Vagina (tissue), 2 donors: ENCODE measurements around the gene IQGAP1. TPM values are rescaled to one million over a fixed set of nuclear protein-coding genes. Genes with fewer than 3 reads are reported as not detected.
A peak's percentile ranks its signal among the peaks of the same experiment; 100 is the strongest.

Experiments used
- DNase-seq, 2 donors: peaks; one replicate each; pipeline ENCODE4 v3.0.0-alpha.2; 2017; ENCODE audit errors: extremely low spot score in 2 of 2
- H3K27ac ChIP-seq: fragments of 200-600 bp; sonication (generic); one replicate; pipeline ENCODE4 v1.5.1; 2019
- H3K27me3 ChIP-seq: fragments of 200-600 bp; sonication (generic); one replicate; pipeline ENCODE4 v1.5.1; 2019
- H3K36me3 ChIP-seq, 2 donors: fragments of 200-600 bp; sonication (generic); one replicate each; pipeline ENCODE4 v1.5.1; 2017 to 2019
- H3K4me1 ChIP-seq: fragments of 200-600 bp; sonication (generic); one replicate; pipeline ENCODE4 v1.5.1; 2019
- H3K4me3 ChIP-seq, 2 donors: fragments of 200-600 bp; sonication (generic); 1 replicate in 1 of 2; 2 replicates in 1 of 2; pipeline ENCODE4 v1.5.1; 2016 to 2019
- H3K9me3 ChIP-seq: fragments of 200-600 bp; sonication (generic); one replicate; pipeline ENCODE4 v1.5.1; 2019
- POLR2A ChIP-seq, 2 donors: fragments of 450-650 bp; IDR thresholded peaks; one replicate each; pipeline ENCODE4 v1.6.1; 2017; ENCODE audit warnings: antibody characterized with exemption in 2 of 2, mild to moderate bottlenecking in 2 of 2, moderate library complexity in 2 of 2
- POLR2AphosphoS5 ChIP-seq, 2 donors: sonication (generic); formaldehyde crosslinking; IDR thresholded peaks; one replicate each; pipeline ENCODE4 v1.9.0; 2017; ENCODE audit warnings: antibody characterized with exemption in 2 of 2, mild to moderate bottlenecking in 2 of 2, low read depth in 1 of 2; ENCODE audit not compliant: insufficient read depth in 1 of 2
- intact Hi-C: fragments of 100-400 bp; cut with DNase I; formaldehyde crosslinking; loops from one replicate; pipeline ENCODE4 v1.15.1; 2023
- total RNA-seq: library from RNA; depleted of rRNA; stranded (reverse); fragments of >200 nt; gene quantifications from one replicate; pipeline ENCODE4 v1.2.3, GENCODE V29; 2016
- TF ChIP-seq, protein P1 (sequence below), 3 experiments: fragments of 450-650 bp in 2 of 3; fragments of 200-600 bp in 1 of 3; sonication (generic) in 1 of 3; IDR thresholded peaks; one replicate each; pipeline ENCODE4 v1.5.1; 2017 to 2019; ENCODE audit warnings: antibody characterized with exemption in 3 of 3, mild to moderate bottlenecking in 2 of 3, moderate library complexity in 2 of 3

IQGAP1 gene
- total RNA-seq, 1 donor from 2014 or later = 261 TPM

DNA sequence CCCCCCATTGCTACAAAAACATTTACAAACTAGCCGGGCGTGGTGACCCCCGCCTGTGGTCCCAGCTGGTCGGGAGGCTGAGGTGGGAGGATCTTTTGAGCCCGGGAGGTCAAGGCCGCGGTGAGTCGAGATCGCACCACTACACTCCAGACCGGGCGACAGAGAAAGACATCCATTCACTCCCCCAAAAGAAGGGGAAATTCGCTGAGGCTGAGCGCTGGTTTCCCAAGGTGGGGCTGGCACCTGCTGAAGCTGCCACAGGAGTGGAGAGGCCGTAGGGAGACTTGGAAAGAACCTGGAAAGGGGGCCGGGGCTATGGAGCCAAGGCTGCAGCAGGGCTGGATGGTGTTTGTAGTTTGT lies 140.9 kb downstream of the IQGAP1 start:
- peak overlapping the region; percentile 69 to 84 for H3K4me3 ChIP-seq
- peaks cover 33% of the 10 kb centered on the region for H3K4me1 ChIP-seq
- TF ChIP-seq, protein P1, sequence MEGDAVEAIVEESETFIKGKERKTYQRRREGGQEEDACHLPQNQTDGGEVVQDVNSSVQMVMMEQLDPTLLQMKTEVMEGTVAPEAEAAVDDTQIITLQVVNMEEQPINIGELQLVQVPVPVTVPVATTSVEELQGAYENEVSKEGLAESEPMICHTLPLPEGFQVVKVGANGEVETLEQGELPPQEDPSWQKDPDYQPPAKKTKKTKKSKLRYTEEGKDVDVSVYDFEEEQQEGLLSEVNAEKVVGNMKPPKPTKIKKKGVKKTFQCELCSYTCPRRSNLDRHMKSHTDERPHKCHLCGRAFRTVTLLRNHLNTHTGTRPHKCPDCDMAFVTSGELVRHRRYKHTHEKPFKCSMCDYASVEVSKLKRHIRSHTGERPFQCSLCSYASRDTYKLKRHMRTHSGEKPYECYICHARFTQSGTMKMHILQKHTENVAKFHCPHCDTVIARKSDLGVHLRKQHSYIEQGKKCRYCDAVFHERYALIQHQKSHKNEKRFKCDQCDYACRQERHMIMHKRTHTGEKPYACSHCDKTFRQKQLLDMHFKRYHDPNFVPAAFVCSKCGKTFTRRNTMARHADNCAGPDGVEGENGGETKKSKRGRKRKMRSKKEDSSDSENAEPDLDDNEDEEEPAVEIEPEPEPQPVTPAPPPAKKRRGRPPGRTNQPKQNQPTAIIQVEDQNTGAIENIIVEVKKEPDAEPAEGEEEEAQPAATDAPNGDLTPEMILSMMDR (IDR thresholded peaks at IDR 0.05) = no peak
- TF ChIP-seq POLR2AphosphoS5 (IDR thresholded peaks at IDR 0.05; ENCODE audit: insufficient read depth in 1 of 2, low read depth in 1 of 2) (no peak), POLR2A (IDR thresholded peaks at IDR 0.05) (no peak)
- no peaks in the 10 kb centered on the region for H3K9me3 ChIP-seq
- H3K27me3 ChIP-seq = no peaks in the 10 kb centered on the region
- DNase-seq = no peak
- no peaks in the 10 kb centered on the region for H3K36me3 ChIP-seq
- peak overlapping the region; percentile 91 for H3K27ac ChIP-seq
- intact Hi-C loops = no loop called here

DNA sequence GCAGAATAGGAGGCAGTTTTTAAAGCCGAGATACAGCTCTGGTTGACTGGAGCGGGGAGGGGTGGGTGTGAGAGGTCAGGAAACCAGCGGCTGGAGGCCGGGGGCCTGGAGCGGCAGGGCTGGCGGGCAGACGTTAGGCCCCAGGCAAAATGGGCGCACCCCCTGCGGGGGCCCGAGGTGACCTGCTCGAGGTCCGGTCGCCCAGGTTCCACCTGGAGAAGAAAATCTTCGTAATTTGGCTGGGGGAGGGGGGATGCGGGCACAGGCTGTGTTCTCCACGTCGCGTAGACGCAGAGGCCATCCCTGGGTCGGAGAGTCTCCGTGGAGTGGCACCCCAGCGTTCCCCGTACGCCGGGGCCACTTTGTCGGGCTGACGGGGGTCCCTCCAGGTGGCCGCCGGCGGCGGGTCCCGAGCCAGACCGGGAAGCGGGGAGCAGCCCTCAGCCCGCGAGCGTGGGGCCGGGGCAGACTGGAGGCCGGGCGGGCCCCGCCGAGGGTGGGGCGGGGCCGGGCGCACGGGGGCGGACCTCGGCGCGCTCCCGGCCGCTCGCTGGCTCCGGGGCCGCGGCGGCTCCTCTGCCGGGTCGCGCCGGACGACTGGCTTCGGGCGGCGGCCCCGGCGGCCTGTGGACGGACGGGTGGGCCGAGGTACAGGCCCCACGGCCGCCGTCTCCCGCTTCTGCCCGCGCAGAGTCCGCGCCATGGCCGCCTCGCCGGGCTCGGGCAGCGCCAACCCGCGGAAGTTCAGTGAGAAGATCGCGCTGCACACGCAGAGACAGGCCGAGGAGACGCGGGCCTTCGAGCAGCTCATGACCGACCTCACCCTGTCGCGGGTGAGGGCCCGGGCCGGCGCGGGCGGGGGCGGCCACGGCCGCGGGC lies 141.6 kb downstream of the IQGAP1 start, which contains the start of gene CRTC3:
Gene CRTC3, plus strand, starts transcription at position 553 of the 879 bp plus-strand sequence. Its CDS starts 149 bp downstream, at position 702.
- Histone ChIP-seq H3K36me3 (no peaks in the 10 kb centered on the region), H3K4me3 (peak within 1 kb of the TSS; percentile 69 to 84), H3K4me1 (peaks cover 34% of the 10 kb centered on the region), H3K27me3 (no peaks in the 10 kb centered on the region), H3K27ac (peak within 1 kb of the TSS; percentile 91), H3K9me3 (no peaks in the 10 kb centered on the region)
- no peak for DNase-seq
- TF ChIP-seq POLR2AphosphoS5 (IDR thresholded peaks at IDR 0.05; ENCODE audit: insufficient read depth in 1 of 2, low read depth in 1 of 2) (peak in 1 of 2 donors; percentile 57), POLR2A (IDR thresholded peaks at IDR 0.05) (peak in 1 of 2 donors; percentile 71)
- TF ChIP-seq, protein P1 (IDR thresholded peaks at IDR 0.05) = no peak
- intact Hi-C loops = loop anchor here (10.0 kb wide), 1 partner anchor 75 kb away; no protein-coding TSS in a partner anchor

DNA sequence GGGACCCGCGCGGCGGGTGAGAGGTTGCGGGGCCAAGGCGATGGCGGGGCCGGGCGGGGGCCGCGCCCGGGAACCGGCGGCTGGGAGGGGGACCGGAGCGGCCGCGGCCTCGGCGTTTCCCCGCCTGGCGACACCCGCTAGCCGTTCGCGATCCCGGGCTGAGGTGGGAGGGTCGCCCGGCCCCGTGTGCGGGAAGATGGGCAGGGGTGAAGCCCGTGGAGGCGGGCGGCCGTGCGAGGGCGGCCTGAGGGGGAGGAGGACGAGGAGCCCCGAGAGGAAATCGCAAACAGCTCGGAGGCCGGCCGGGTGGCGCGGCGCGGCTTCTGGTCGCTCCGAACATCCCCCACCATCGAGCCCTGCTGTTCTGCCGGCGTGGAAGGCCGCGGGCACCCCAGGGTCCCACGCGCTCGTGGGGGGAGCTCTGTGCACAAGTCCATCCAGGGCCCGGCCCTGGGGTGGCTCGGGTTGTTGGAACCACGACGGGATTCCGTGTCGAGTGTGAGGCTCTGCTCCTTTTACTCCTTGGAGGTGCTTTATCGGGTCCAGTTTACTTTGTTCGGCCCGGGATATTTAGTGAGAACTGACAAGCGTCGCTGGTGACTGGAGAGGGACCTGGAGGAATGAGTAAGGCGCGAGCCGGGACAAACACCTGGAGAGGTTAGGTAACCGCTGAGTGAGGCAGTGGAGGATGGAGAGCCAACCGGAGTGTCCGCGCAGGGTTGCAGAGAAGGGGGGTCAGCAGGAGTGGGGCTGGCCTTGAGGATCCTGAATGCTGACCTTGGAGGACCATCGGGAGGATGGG lies 142.4 kb downstream of the IQGAP1 start:
- peaks cover 40% of the 10 kb centered on the region for H3K4me1 ChIP-seq
- intact Hi-C loops = loop anchor here (10.0 kb wide), 1 partner anchor 74 kb away; no protein-coding TSS in a partner anchor
- DNase-seq = no peak
- no peaks in the 10 kb centered on the region for H3K36me3 ChIP-seq
- H3K9me3 ChIP-seq = no peaks in the 10 kb centered on the region
- H3K4me3 ChIP-seq = peak overlapping the region; percentile 69 to 84
- H3K27ac ChIP-seq = peak overlapping the region; percentile 91
- TF ChIP-seq POLR2AphosphoS5 (IDR thresholded peaks at IDR 0.05; ENCODE audit: insufficient read depth in 1 of 2, low read depth in 1 of 2) = peak in 1 of 2 donors; percentile 64
- TF ChIP-seq, protein P1 (IDR thresholded peaks at IDR 0.05) = no peak
- no peaks in the 10 kb centered on the region for H3K27me3 ChIP-seq

DNA sequence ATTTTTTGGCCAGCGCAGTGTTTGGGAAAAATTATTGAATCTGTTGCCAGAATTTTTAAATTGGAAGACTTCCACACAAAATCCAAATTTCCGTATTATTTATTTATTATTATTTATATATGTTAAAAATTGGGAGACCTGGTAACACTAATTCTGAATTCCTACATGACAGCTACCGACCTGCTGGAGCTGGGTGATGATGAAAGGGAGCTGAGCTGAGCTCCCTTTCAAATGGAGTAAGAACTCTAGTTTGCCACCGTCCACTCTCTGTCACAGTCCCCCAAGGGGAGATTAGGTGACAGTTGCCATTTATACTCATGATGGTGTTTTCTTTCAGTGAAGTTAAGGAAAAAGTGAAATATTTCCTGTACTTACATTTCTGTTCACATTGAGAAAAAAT lies 143.1 kb downstream of the IQGAP1 start:
- H3K4me1 ChIP-seq = peaks cover 47% of the 10 kb centered on the region
- no peaks in the 10 kb centered on the region for H3K36me3 ChIP-seq
- no peaks in the 10 kb centered on the region for H3K27me3 ChIP-seq
- H3K4me3 ChIP-seq = peak overlapping the region; percentile 69 to 84
- intact Hi-C loops = loop anchor here (10.0 kb wide), 1 partner anchor 74 kb away; no protein-coding TSS in a partner anchor
- TF ChIP-seq POLR2A (IDR thresholded peaks at IDR 0.05) (no peak), POLR2AphosphoS5 (IDR thresholded peaks at IDR 0.05; ENCODE audit: insufficient read depth in 1 of 2, low read depth in 1 of 2) (no peak)
- TF ChIP-seq, protein P1 (IDR thresholded peaks at IDR 0.05) = no peak
- peak overlapping the region; percentile 91 for H3K27ac ChIP-seq
- H3K9me3 ChIP-seq = no peaks in the 10 kb centered on the region
- no peak for DNase-seq
